SU-DHL-6 (cell line): ENCODE measurements around the gene DDR2.

ENCODE experiments used
- EZH2phosphoT487 ChIP-seq: fragments of 200-600 bp; sonication (generic), shearing (Covaris generic); conservative IDR thresholded peaks from 2 replicates; pipeline ENCODE4 v1.6.1; 2018; ENCODE audit warnings: mild to moderate bottlenecking, antibody characterized with exemption, low read length, moderate library complexity, mixed read lengths
- TF ChIP-seq, protein P1 (sequence below): fragments of 200-600 bp; sonication (generic); IDR thresholded peaks from one replicate; pipeline ENCODE4 v1.5.1; 2017; ENCODE audit warnings: antibody characterized with exemption, mild to moderate bottlenecking, low read length, moderate library complexity; ENCODE audit not compliant: insufficient read depth, poor library complexity, severe bottlenecking

DNA sequence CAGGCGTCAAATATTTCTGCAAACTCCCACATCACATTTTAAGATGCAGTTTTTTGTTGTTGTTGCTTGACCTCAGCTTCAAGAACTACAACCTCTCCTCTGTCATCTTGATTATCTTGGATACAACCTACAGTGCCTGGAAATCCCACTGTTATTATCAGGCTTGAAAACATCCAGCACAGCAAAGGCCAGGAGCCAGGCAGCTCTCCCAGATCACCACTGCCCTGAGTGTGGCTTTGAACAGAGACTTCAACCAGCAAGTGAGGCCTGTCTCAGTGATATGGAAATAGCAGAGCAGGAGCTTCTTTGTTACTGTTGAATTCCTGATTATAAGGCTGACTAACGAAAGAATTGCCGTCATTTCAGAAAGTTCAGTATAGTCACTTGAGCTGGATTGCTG lies 200.2 kb downstream of the DDR2 start:
- TF ChIP-seq, protein P1, sequence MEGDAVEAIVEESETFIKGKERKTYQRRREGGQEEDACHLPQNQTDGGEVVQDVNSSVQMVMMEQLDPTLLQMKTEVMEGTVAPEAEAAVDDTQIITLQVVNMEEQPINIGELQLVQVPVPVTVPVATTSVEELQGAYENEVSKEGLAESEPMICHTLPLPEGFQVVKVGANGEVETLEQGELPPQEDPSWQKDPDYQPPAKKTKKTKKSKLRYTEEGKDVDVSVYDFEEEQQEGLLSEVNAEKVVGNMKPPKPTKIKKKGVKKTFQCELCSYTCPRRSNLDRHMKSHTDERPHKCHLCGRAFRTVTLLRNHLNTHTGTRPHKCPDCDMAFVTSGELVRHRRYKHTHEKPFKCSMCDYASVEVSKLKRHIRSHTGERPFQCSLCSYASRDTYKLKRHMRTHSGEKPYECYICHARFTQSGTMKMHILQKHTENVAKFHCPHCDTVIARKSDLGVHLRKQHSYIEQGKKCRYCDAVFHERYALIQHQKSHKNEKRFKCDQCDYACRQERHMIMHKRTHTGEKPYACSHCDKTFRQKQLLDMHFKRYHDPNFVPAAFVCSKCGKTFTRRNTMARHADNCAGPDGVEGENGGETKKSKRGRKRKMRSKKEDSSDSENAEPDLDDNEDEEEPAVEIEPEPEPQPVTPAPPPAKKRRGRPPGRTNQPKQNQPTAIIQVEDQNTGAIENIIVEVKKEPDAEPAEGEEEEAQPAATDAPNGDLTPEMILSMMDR: no peak
- no peak for TF ChIP-seq EZH2phosphoT487
